Fibroblast of mammary gland (primary cell): Measurements from ENCODE around the gene ISYNA1.

Experiments used
- DNase-seq: peaks from one replicate; pipeline ENCODE4 v3.0.0-alpha.2; 2010; ENCODE audit warnings: low read depth
- H3K4me3 ChIP-seq: 2 replicates; pipeline ENCODE4 v1.5.1; 2011; ENCODE audit warnings: low read depth, mild to moderate bottlenecking, low read length, moderate library complexity; ENCODE audit not compliant: control insufficient read depth
- CTCF ChIP-seq: conservative IDR thresholded peaks from 2 replicates; pipeline ENCODE4 v1.5.1; 2011; ENCODE audit warnings: low read depth, low read length, inconsistent platforms; ENCODE audit not compliant: control insufficient read depth, insufficient read depth

Gene ISYNA1

GRCh38 chr19:18391509-18392075, 46.3 kb downstream of the ISYNA1 start:
- no peak for TF ChIP-seq CTCF
- H3K4me3 ChIP-seq, result no peak overlapping the region
- DNase-seq, result no peak

- H3K4me3 ChIP-seq, result no peak overlapping the region
- no peak for TF ChIP-seq CTCF
- no peak for DNase-seq
These were observed 47.6 kb downstream of the ISYNA1 start for GRCh38 chr19:18390065-18390907.

GRCh38 chr19:18389726-18390064, 48.2 kb downstream of the ISYNA1 start:
- H3K4me3 ChIP-seq, result no peak overlapping the region
- no peak for DNase-seq
- no peak for TF ChIP-seq CTCF

GRCh38 chr19:18388960-18389725, 48.8 kb downstream of the ISYNA1 start:
- no peak for DNase-seq
- H3K4me3 ChIP-seq, result peak overlapping the region; percentile 12
- no peak for TF ChIP-seq CTCF

GRCh38 chr19:18388100-18388959, 49.6 kb downstream of the ISYNA1 start:
- DNase-seq, result peak; percentile 42
- TF ChIP-seq CTCF, result peak; percentile 57
- peak overlapping the region; percentile 27 for H3K4me3 ChIP-seq
